Activated naive CD4-positive, alpha-beta T cell treated with anti-CD3 and anti-CD28 coated beads, Interleukin-2, amount 10 ng/mL, durations not matched to agents 7 days and 5 days (primary cell): ENCODE data around the gene EPSTI1.

Experiments used
- CTCF ChIA-PET: fragments of 350-600 bp; sonication (Branson Sonifier 250); formaldehyde crosslinking; loops from one replicate; lab custom pipeline; 2021; ENCODE audit warnings: antibody characterized with exemption; lab: Charles Lee
- DNase-seq: peaks from one replicate; pipeline ENCODE4 v3.0.0-alpha.2; 2020
- H3K27ac Mint-ChIP-seq: one replicate; pipeline ENCODE4 v1.8.0; 2021; ENCODE audit warnings: mild to moderate bottlenecking, moderate library complexity, mixed read lengths
- H3K27me3 Mint-ChIP-seq: one replicate; pipeline ENCODE4 v1.8.0; 2021; ENCODE audit warnings: mild to moderate bottlenecking, mixed read lengths
- H3K36me3 Mint-ChIP-seq: one replicate; pipeline ENCODE4 v1.8.0; 2021; ENCODE audit warnings: mixed read lengths
- H3K4me1 Mint-ChIP-seq: one replicate; pipeline ENCODE4 v1.8.0; 2021; ENCODE audit warnings: mixed read lengths
- H3K4me3 Mint-ChIP-seq: one replicate; pipeline ENCODE4 v1.8.0; 2021; ENCODE audit warnings: mild to moderate bottlenecking, moderate library complexity, mixed read lengths
- H3K9me3 Mint-ChIP-seq: one replicate; pipeline ENCODE4 v1.8.0; 2021; ENCODE audit warnings: mixed read lengths

EPSTI1 gene

GRCh38 chr13:43021926-43022670 lies 30.1 kb upstream of the EPSTI1 start:
- CTCF ChIA-PET, result interaction anchor here (1.1 to 2.5 kb wide), 2 partner anchors 21 to 29 kb away, joined by 5 read pairs; no protein-coding TSS in a partner anchor
- peaks cover 4% of the 10 kb centered on the region for H3K36me3 Mint-ChIP-seq
- no peaks in the 10 kb centered on the region for H3K9me3 Mint-ChIP-seq
- H3K27me3 Mint-ChIP-seq, result peaks cover 6% of the 10 kb centered on the region
- peaks cover 23% of the 10 kb centered on the region for H3K4me1 Mint-ChIP-seq
- no peak for DNase-seq
- no peak overlapping the region for H3K4me3 Mint-ChIP-seq
- no peak overlapping the region for H3K27ac Mint-ChIP-seq

GRCh38 chr13:43020794-43021193 lies 28.8 kb upstream of the EPSTI1 start:
- Mint-ChIP-seq H3K4me1 (peaks cover 21% of the 10 kb centered on the region), H3K9me3 (no peaks in the 10 kb centered on the region), H3K27ac (no peak overlapping the region), H3K36me3 (peaks cover 4% of the 10 kb centered on the region), H3K27me3 (peaks cover 9% of the 10 kb centered on the region), H3K4me3 (no peak overlapping the region)
- CTCF ChIA-PET, result no interaction called here
- DNase-seq, result no peak

GRCh38 chr13:43019811-43020210 lies 27.8 kb upstream of the EPSTI1 start:
- H3K27ac Mint-ChIP-seq, result no peak overlapping the region
- no peak for DNase-seq
- H3K36me3 Mint-ChIP-seq, result peaks cover 4% of the 10 kb centered on the region
- peaks cover 9% of the 10 kb centered on the region for H3K27me3 Mint-ChIP-seq
- no peak overlapping the region for H3K4me3 Mint-ChIP-seq
- peaks cover 16% of the 10 kb centered on the region for H3K4me1 Mint-ChIP-seq
- H3K9me3 Mint-ChIP-seq, result no peaks in the 10 kb centered on the region
- CTCF ChIA-PET, result no interaction called here

- no peaks in the 10 kb centered on the region for H3K9me3 Mint-ChIP-seq
- CTCF ChIA-PET, result interaction anchor here (0.6 kb wide), 1 partner anchor 26 kb away, joined by 3 read pairs; no protein-coding TSS in a partner anchor
- no peak for DNase-seq
- H3K4me3 Mint-ChIP-seq, result no peak overlapping the region
- no peak overlapping the region for H3K27ac Mint-ChIP-seq
- H3K36me3 Mint-ChIP-seq, result no peaks in the 10 kb centered on the region
- H3K4me1 Mint-ChIP-seq, result no peaks in the 10 kb centered on the region
- H3K27me3 Mint-ChIP-seq, result peaks cover 3% of the 10 kb centered on the region
Measured at GRCh38 chr13:43016226-43016625, 24.2 kb upstream of the EPSTI1 start.

- Mint-ChIP-seq H3K27ac (no peak overlapping the region), H3K4me1 (no peaks in the 10 kb centered on the region), H3K27me3 (peaks cover 3% of the 10 kb centered on the region), H3K9me3 (no peaks in the 10 kb centered on the region), H3K36me3 (no peaks in the 10 kb centered on the region), H3K4me3 (no peak overlapping the region)
- no peak for DNase-seq
- CTCF ChIA-PET, result interaction anchor here (0.6 to 0.8 kb wide), 2 partner anchors 9 to 44 kb away, joined by 3 to 4 read pairs; no protein-coding TSS in a partner anchor
Measured at GRCh38 chr13:43014162-43014561, 22.1 kb upstream of the EPSTI1 start.

GRCh38 chr13:43009506-43009905 lies 17.5 kb upstream of the EPSTI1 start:
- H3K27me3 Mint-ChIP-seq, result peaks cover 12% of the 10 kb centered on the region
- no peak overlapping the region for H3K4me3 Mint-ChIP-seq
- DNase-seq, result no peak
- H3K9me3 Mint-ChIP-seq, result no peaks in the 10 kb centered on the region
- no peaks in the 10 kb centered on the region for H3K4me1 Mint-ChIP-seq
- no peaks in the 10 kb centered on the region for H3K36me3 Mint-ChIP-seq
- no peak overlapping the region for H3K27ac Mint-ChIP-seq
- CTCF ChIA-PET, result no interaction called here

- Mint-ChIP-seq H3K27me3 (peaks cover 12% of the 10 kb centered on the region), H3K36me3 (no peaks in the 10 kb centered on the region), H3K9me3 (no peaks in the 10 kb centered on the region), H3K4me1 (no peaks in the 10 kb centered on the region), H3K27ac (no peak overlapping the region), H3K4me3 (no peak overlapping the region)
- DNase-seq, result no peak
- CTCF ChIA-PET, result no interaction called here
Measured at GRCh38 chr13:43008596-43008995, 16.6 kb upstream of the EPSTI1 start.

- Mint-ChIP-seq H3K9me3 (peaks cover 5% of the 10 kb centered on the region), H3K36me3 (no peaks in the 10 kb centered on the region), H3K4me1 (no peaks in the 10 kb centered on the region), H3K4me3 (no peak overlapping the region), H3K27ac (no peak overlapping the region), H3K27me3 (peaks cover 12% of the 10 kb centered on the region)
- no peak for DNase-seq
- CTCF ChIA-PET, result interaction anchor here (1.0 kb wide), 1 partner anchor 11 kb away, joined by 3 read pairs; no protein-coding TSS in a partner anchor
Measured at GRCh38 chr13:43006893-43007631, 15.0 kb upstream of the EPSTI1 start.

GRCh38 chr13:43005460-43006236 lies 13.6 kb upstream of the EPSTI1 start:
- Mint-ChIP-seq H3K9me3 (peaks cover 5% of the 10 kb centered on the region), H3K27ac (no peak overlapping the region), H3K4me1 (no peaks in the 10 kb centered on the region), H3K27me3 (peaks cover 12% of the 10 kb centered on the region), H3K36me3 (no peaks in the 10 kb centered on the region), H3K4me3 (no peak overlapping the region)
- CTCF ChIA-PET, result interaction anchor here (0.7 kb wide), 1 partner anchor 1932 kb away, joined by 4 read pairs; no protein-coding TSS in a partner anchor
- DNase-seq, result no peak

- CTCF ChIA-PET, result no interaction called here
- peaks cover 5% of the 10 kb centered on the region for H3K9me3 Mint-ChIP-seq
Measured at GRCh38 chr13:43003729-43004128, 11.7 kb upstream of the EPSTI1 start.

GRCh38 chr13:43003010-43003409 lies 11.0 kb upstream of the EPSTI1 start:
- no peak overlapping the region for H3K4me3 Mint-ChIP-seq
- peaks cover 5% of the 10 kb centered on the region for H3K27me3 Mint-ChIP-seq
- DNase-seq, result no peak
- H3K27ac Mint-ChIP-seq, result no peak overlapping the region
- no peaks in the 10 kb centered on the region for H3K4me1 Mint-ChIP-seq
- H3K9me3 Mint-ChIP-seq, result peaks cover 5% of the 10 kb centered on the region
- CTCF ChIA-PET, result no interaction called here
- no peaks in the 10 kb centered on the region for H3K36me3 Mint-ChIP-seq

More at GRCh38 chr13:43003729-43004128, 11.7 kb upstream of the EPSTI1 start:
- Mint-ChIP-seq H3K4me1 (no peaks in the 10 kb centered on the region), H3K27ac (no peak overlapping the region), H3K36me3 (no peaks in the 10 kb centered on the region), H3K4me3 (no peak overlapping the region), H3K27me3 (peaks cover 8% of the 10 kb centered on the region)
- no peak for DNase-seq

- Mint-ChIP-seq H3K4me3 (no peak overlapping the region), H3K36me3 (no peaks in the 10 kb centered on the region), H3K9me3 (peaks cover 5% of the 10 kb centered on the region), H3K27ac (no peak overlapping the region), H3K27me3 (peaks cover 5% of the 10 kb centered on the region), H3K4me1 (peaks cover 1% of the 10 kb centered on the region)
- CTCF ChIA-PET, result no interaction called here
- no peak for DNase-seq
Measured at GRCh38 chr13:43002021-43002420, 10.0 kb upstream of the EPSTI1 start.

GRCh38 chr13:43000676-43001075 lies 8.6 kb upstream of the EPSTI1 start:
- H3K27ac Mint-ChIP-seq, result no peak overlapping the region
- no peak overlapping the region for H3K4me3 Mint-ChIP-seq
- H3K36me3 Mint-ChIP-seq, result no peaks in the 10 kb centered on the region
- H3K4me1 Mint-ChIP-seq, result peaks cover 14% of the 10 kb centered on the region
- peaks cover 5% of the 10 kb centered on the region for H3K9me3 Mint-ChIP-seq
- CTCF ChIA-PET, result no interaction called here
- H3K27me3 Mint-ChIP-seq, result no peaks in the 10 kb centered on the region
- no peak for DNase-seq

GRCh38 chr13:42999491-42999890 lies 7.5 kb upstream of the EPSTI1 start:
- H3K9me3 Mint-ChIP-seq, result peaks cover 5% of the 10 kb centered on the region
- no peak overlapping the region for H3K4me3 Mint-ChIP-seq
- H3K27me3 Mint-ChIP-seq, result no peaks in the 10 kb centered on the region
- CTCF ChIA-PET, result interaction anchor here (0.9 kb wide), 1 partner anchor 28 kb away, joined by 3 read pairs; no protein-coding TSS in a partner anchor
- no peak for DNase-seq
- H3K4me1 Mint-ChIP-seq, result peaks cover 14% of the 10 kb centered on the region
- H3K27ac Mint-ChIP-seq, result no peak overlapping the region
- no peaks in the 10 kb centered on the region for H3K36me3 Mint-ChIP-seq
